Activated CD4-positive, CD25-positive, alpha-beta regulatory T cell (primary cell): ENCODE results near the gene BRICD5.

Experiments used
- DNase-seq, 4 experiments: peaks; one replicate each; lab custom pipeline; 2025; lab: John Stamatoyannopoulos, UW

Gene BRICD5

DNA sequence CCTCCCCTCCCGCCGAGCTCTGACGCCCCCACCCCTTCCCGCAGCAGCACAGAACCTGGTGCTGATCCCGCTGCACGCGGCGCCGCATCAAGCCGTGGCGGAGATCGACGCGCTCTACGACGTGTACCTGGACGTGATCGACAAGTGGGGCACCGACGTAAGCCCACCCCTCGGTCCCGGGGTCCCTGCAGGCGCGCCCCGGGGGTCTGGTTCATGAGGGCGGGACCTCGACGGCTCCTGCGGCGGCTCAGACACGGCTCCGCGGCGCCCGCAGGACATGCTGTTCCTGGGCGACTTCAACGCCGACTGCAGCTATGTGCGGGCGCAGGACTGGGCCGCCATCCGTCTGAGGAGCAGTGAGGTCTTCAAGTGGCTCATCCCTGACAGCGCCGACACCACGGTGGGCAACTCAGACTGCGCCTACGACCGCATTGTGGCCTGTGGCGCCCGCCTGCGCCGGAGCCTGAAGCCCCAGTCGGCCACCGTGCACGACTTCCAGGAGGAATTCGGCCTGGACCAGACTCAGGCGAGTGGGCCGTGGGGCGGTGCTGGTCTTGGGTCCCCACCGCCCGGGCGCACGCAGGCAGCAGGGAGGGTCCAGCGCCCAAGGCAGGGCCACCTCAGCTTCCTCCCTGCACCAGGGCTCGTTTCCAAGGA lies 27.0 kb upstream of the BRICD5 start:
- DNase-seq, result no peak

DNA sequence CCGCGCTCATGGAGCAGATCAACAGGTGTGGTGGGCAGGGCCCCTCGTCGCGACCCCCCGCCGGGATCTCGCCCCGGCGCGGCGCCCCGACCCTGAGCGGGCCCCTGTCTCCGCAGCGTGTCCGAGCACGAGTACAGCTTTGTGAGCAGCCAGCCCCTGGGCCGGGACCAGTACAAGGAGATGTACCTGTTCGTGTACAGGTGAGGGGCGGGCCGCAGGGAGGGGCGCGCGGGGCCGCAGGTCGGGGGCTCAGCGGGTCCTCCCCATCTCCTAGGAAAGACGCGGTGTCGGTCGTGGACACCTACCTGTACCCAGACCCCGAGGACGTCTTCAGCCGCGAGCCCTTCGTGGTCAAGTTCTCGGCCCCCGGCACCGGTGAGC lies 26.4 kb upstream of the BRICD5 start:
- DNase-seq, result no peak

DNA sequence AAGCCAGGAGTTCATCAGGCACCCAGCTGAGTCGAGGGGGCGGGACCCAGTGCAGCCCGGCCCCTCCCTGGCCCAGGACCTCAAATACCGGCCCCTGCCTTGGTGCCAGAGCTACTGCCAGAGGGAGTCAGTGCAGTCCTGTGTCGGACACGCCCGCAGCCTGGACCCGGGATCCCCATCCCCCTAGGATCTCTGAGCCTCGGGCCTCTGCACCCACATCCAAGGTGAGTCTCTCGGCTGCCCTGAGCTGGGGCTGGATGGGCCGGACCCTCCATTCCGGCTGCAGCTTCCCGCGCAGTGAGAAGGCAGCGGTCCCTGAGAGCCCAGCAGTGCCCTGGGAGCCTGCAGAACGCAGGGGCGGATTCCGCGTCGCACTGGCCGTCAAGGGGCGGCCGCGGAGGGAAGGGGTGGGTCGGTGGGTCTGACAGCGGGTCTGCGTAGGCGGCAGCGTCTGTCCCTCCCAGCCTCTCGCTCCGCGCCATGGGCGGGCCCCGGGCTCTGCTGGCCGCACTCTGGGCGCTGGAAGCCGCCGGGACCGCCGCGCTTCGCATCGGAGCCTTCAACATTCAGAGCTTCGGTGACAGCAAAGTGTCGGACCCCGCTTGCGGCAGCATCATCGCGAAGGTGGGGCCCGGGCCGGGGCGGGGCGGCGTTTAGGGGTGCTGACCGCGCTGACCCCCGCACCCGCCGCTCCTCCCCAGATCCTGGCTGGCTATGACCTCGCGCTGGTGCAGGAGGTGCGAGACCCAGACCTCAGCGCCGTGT lies 25.9 kb upstream of the BRICD5 start, which contains the start of gene DNASE1L2:
Gene DNASE1L2 (plus strand): TSS at position 108 of the 765 bp plus-strand sequence. CDS start 373 bp downstream, at position 481.
- no peak for DNase-seq

DNA sequence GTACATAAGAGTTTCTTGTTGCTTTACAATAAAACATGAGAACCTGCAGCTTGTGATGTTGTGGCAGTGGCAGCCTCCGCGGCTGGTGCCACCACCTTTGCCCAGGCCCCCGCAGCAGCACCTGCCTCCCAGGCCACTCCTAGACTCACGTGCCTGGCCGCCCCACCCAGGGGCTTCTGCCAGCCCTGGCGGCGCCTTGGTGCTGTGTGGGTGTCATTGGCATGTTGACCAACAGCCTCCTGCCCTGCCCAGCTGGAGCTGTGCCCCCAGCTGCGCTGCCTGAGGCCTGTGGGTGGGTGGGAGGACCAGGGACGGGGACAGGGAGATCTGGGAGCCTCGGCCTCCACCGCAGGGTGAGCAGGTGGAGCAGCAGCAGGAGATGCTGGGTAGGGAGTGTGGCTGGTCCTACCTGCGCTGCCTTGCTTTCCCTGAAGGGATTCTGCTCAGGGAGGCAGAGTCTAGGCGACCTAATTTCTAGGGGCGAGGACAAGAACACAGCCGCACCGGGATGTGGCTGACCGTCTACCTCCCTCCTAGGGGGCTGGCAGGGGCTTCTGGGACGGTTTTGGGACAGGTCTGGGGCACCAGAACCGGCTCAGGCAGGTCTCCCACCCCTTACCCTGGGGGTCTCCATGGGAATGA lies 25.2 kb upstream of the BRICD5 start:
- no peak for DNase-seq

GRCh38 chr16:2235234-2235651 lies 24.6 kb upstream of the BRICD5 start:
- DNase-seq, result no peak

- DNase-seq, result no peak
These were observed 24.1 kb upstream of the BRICD5 start for GRCh38 chr16:2234813-2235170.

DNA sequence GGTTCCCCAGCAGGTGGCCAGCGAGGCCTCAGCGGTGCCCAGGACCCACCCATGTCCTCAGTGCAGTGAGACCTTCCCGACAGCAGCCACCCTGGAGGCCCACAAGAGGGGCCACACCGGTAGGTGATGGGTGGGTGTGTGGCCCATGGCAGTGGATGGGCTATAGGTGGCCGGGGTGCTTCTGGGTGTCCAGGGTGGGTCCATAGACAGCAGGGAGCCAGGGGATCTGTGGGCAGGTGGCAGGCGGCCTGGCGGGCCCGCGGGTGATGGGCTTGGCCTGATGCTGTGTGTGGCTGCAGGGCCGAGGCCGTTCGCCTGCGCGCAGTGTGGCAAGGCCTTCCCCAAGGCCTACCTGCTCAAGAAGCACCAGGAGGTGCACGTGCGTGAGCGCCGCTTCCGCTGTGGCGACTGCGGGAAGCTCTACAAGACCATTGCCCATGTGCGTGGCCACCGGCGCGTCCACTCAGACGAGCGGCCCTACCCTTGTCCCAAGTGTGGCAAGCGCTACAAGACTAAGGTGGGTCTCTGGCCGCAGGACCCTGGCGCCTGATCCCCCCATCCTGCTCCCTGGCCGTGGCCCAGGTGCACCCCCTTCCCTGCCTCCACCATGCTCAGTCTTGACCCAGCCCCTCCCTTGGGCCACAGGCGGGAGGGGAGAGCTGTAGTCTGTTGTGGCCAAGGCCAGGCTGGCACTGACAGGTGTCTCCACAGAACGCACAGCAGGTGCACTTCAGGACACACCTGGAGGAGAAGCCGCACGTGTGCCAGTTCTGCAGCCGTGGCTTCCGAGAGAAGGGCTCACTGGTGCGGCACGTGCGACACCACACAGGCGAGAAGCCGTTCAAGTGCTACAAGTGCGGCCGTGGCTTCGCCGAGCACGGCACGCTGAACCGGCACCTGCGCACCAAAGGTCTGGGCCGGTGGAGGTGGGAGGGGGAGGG lies 23.5 kb upstream of the BRICD5 start:
- no peak for DNase-seq

GRCh38 chr16:2233046-2233775 lies 22.5 kb upstream of the BRICD5 start:
- DNase-seq, result no peak

DNA sequence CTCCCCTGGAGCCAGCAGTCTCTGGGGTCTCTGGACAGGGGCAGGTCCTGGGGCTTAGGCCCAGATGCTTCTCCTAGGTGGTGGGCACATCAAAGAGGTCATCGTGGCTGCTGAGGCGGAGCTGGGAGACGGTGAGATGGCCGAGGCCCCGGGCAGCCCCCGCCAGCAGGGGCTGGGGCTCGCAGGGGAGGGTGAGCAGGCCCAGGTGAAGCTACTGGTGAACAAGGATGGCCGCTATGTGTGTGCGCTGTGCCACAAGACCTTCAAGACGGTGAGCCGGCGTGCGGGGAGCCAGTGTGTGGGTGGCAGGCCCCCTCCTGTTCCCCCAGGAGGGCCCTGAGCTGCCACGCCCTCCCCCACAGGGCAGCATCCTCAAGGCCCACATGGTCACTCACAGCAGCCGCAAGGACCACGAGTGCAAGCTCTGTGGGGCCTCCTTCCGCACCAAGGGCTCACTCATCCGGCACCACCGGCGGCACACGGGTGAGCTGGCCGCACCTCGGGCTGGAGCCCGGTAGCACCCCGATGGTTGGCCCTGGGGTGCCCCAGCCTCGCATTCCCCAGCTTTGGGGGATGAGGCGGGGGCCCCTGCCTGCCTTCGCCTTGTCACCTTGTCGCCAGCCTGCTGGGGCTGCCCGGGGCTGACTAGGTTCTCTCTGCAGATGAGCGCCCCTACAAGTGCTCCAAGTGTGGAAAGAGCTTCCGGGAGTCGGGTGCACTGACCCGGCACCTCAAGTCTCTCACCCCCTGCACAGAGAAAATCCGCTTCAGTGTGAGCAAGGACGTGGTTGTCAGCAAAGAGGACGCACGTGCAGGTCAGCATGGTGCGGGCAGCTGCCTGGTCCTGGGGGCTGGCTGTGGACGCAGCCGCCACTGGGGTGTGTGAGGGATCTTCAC lies 21.7 kb upstream of the BRICD5 start:
- no peak for DNase-seq

DNA sequence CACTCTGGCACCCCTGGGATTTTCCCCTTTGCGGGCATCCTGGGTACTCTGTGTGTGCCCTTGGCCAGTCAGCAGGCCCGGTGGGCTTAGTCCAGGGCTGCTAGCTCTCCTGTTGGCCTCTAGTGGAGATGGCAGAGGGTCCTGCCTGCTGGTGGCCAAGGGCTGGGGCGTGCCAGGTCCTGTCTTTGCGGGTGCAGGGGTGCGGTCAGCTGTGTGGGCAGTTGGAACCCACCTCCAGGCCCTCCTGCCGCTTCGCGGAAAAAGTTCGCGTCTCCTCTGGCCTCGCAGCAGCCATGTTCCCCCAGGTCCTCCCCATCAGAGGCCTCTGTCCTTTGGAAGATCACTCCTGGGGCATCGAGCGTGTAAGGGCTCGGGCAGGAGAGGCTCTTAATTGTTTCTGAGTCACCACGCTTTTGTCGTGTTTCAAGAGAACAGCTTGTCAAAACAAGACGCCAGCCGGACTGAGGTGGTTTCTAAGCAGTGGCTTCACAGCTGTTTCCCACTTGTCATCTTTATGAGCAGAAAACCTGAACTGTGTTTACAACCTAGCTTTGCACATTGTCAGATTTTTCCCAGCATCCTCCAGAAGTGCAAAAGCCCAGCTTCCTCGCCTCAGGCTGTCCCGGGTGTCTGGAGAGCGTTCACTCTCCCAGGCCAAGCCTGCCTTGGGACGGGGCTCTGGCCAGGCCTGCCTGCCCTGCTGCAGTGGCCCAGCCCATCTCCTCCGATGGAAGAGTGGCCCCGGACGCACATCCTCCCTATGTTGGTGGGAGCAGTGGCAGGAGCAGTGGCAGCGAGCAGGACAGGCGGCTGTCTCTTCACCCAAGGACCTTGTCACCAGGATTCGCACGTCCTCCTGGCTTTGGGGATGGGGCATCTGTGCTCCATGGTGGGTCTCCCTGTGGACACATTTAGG lies 20.6 kb upstream of the BRICD5 start:
- no peak for DNase-seq

GRCh38 chr16:2230376-2230775 lies 19.7 kb upstream of the BRICD5 start:
- DNase-seq, result no peak

DNA sequence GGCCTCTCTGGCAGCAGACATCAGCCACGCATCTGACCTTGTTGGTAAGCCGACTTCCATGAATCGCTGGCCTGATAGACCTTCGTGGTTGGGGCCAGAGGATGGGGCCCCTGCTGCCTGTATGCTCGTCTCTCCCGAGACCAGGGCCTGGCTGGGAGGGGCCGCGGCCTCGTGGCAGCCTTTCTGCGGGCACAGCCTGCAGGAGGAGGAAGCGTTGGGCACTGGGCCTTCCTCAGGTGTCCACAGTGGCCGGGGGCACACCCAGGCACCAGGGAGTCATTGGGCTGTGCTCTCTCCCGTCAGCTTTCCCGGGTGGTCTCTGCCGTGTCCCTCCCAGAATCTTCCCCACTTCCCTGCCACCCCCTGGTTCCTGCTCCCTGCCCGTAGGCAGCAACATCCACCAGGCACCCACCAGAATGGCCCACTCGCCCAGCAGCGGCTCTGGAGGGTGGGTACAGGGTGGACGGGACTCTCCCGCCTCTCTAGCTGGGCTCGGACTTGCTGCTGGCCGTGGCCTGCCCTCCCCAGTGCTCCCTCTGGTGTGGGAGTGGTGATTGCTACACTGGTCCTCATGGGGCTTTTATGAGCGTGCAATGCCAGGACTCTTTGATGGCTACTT lies 19.1 kb upstream of the BRICD5 start:
- no peak for DNase-seq

DNA sequence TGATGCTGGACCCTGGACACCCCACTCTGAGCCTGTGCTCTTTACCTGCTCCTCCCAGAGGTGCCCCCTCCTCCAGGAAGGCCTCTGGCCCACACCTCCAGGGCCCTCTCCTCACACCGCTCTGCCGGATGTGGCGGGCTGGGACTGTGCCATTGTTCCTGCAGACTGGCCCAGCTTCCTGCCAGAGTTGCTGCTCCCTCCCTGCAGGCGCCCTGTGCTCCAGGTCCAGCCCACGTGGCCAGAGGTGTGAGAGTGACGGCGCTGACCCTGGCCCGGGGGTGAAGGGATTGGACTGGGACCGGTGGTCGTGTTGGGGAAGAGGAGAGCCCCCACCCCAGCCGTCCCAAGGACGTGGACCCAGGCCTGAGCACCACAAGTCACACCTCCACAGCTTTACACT lies 18.4 kb upstream of the BRICD5 start:
- no peak for DNase-seq

- no peak for DNase-seq
These were observed 17.6 kb upstream of the BRICD5 start for GRCh38 chr16:2228161-2228824.

GRCh38 chr16:2226918-2227317 lies 16.3 kb upstream of the BRICD5 start:
- DNase-seq, result no peak

DNA sequence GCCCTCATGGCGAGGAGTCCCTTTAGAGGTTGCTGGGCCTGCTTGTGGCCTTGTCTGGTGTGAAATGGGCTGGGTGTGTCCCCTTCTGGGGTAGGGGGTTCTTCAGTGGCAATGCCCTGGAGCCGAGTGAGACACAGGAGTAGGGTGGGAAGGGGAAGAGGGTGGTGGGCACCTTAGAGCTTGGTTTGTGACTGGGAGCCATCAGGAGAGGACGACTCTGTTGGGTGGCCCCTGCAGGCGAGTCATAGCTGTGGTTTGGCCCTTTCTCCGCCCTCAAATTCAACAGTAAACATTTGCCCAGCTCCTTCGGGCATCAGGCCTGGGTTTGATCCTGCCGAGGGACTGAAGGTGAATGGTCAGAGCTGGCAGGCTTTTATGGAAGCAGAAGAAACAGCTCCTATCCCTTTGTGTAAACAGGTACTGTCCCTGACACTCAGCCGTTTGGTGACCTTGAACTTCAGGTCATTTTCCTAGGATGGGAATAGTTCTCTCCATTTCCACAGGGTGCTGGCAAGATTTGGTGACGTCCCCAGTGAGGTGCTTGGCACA lies 15.7 kb upstream of the BRICD5 start:
- DNase-seq, result no peak

DNA sequence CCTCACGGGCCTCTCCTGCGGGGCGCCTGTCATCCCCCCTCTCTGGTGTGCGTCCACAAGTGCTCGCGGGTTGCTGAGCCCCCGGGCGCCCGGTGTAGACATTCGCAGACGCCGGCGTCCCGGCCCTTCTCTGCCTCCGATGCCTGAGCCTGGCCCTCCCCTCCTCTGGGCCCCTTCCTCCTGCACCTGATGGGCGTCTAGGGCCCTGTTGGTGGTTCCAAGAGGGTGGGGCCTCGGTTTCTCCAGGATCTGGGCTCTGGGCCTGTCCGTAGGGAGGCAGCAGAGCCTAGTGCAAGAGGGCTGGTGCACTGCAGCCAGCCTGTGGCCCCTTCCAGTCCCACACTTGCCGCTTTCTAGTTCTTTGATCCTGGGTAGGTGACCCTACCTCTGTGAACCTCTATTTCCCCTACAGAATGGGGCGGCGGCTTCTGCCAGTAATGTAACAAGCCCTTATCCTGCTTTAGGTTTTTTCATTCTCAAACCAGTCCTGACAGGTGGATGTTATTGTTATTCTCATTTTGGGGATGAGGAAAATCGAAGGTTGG lies 13.4 kb upstream of the BRICD5 start:
- DNase-seq, result peak in 1 of 4 experiments; percentile 35
